Ramos (cell line): ENCODE measurements around the gene LMO1.

Experiments used
- in situ Hi-C: fragments of 300-500 bp; cut with MboI; formaldehyde crosslinking; loops from one replicate; pipeline ENCODE4 v1.14.3; 2022; ENCODE audit warnings: low sequenced_read_pairs; ENCODE audit not compliant: unreplicated experiment

LMO1 gene

GRCh38 chr11:8178297-8178696 is 85.4 kb downstream of the LMO1 start:
- in situ Hi-C loops: no loop called here

DNA sequence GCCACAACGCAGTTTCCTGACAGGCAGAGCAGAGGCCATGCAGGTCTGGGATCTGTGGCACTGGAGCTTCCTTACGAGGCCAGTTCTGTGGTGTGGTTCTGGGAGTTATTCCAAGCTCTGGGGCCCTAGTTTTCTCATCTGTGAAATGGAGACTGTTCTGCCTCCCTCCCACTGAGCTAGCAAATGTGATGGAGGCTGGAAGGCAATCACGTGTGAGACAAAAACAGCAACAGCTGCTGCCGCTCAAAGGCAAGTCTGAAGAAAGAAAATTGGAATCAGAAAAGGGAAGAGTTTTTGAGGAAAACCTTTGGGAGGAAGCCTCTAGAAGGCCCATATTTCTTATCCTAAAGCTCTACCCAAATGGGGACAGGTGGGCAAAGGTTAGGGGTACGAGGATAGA is 86.5 kb downstream of the LMO1 start:
- in situ Hi-C loops: no loop called here
